GM04504 (cell line): ENCODE measurements around the gene ARHGEF25.
"Not testable (repeated sequence)": the region's sequence is repeated elsewhere in the genome, so short reads cannot be mapped to it uniquely, and the experiment has no call there.

Source experiments
- DNase-seq: peaks from one replicate; pipeline ENCODE4 v3.0.0-alpha.2; 2012; ENCODE audit warnings: low read depth

Gene ARHGEF25

GRCh38 chr12:57622293-57623245 lies 11.3 kb downstream of the ARHGEF25 start:
- no peak for DNase-seq

- no peak for DNase-seq
Observed at GRCh38 chr12:57623385-57623784, 12.2 kb downstream of the ARHGEF25 start.

- DNase-seq, result no peak
Observed at GRCh38 chr12:57623811-57624390, 12.7 kb downstream of the ARHGEF25 start.

- DNase-seq, result no peak
Observed at GRCh38 chr12:57624441-57625220, 13.4 kb downstream of the ARHGEF25 start.

GRCh38 chr12:57625261-57626032 lies 14.2 kb downstream of the ARHGEF25 start:
- no peak for DNase-seq

- no peak for DNase-seq
Observed at GRCh38 chr12:57626111-57626920, 15.1 kb downstream of the ARHGEF25 start.

GRCh38 chr12:57626921-57627445 lies 15.7 kb downstream of the ARHGEF25 start:
- DNase-seq, result no peak

- DNase-seq, result no peak
Observed at GRCh38 chr12:57627501-57628279, 16.5 kb downstream of the ARHGEF25 start.

GRCh38 chr12:57628280-57629191 lies 17.3 kb downstream of the ARHGEF25 start:
- no peak for DNase-seq

- no peak for DNase-seq
Observed at GRCh38 chr12:57629897-57630471, 18.7 kb downstream of the ARHGEF25 start.

- DNase-seq, result no peak
Observed at GRCh38 chr12:57630891-57631433, 19.7 kb downstream of the ARHGEF25 start.

GRCh38 chr12:57631566-57632072 lies 20.4 kb downstream of the ARHGEF25 start:
- DNase-seq, result no peak

GRCh38 chr12:57632073-57632957 lies 21.1 kb downstream of the ARHGEF25 start:
- no peak for DNase-seq

- no peak for DNase-seq
Observed at GRCh38 chr12:57632958-57633840, 22.0 kb downstream of the ARHGEF25 start, which contains the start of gene B4GALNT1. TSS of gene B4GALNT1 (minus strand) at chr12:57633201. CDS start at chr12:57632132, 1,069 bp downstream.

- DNase-seq, result not testable (repeated sequence)
Observed at GRCh38 chr12:57636731-57637130, 25.5 kb downstream of the ARHGEF25 start.

GRCh38 chr12:57637364-57637763 lies 26.1 kb downstream of the ARHGEF25 start:
- DNase-seq, result no peak
